Right ventricle myocardium inferior (tissue), 1 donor: ENCODE measurements around the gene SS18L1. TPM values are rescaled to one million over a fixed set of nuclear protein-coding genes. Genes with fewer than 3 reads are reported as not detected.

Experiments
- ATAC-seq: fragments of 200-7000 bp; cut with Tn5 transposase; one replicate; pipeline ENCODE4 v1.9.1; 2020; ENCODE audit warnings: mild to moderate bottlenecking, moderate library complexity
- DNase-seq: peaks from one replicate; pipeline ENCODE4 v3.0.0; 2021; ENCODE audit errors: missing footprints
- intact Hi-C: fragments of 100-400 bp; cut with DNase I; formaldehyde crosslinking; loops from one replicate; pipeline ENCODE4 v1.11.0; 2022
- total RNA-seq: library from RNA; stranded (reverse); fragmentation: NEBNext Ultra II Directional; extraction: Animal tissue kit (Norgen Biotek cat#: 25700); gene quantifications from one replicate; pipeline ENCODE4 v1.2.1, GENCODE V29; 2021
- donor health status: DM: no; HTN: yes; CAD: no; lungs with severe emphysema.

Gene SS18L1
- total RNA-seq, 1 donor from 2014 or later = 7.8 TPM

- DNase-seq = peak; percentile 74
- no peak for ATAC-seq
- intact Hi-C loops = loop anchor here (1.0 kb wide), 1 partner anchor 10 kb away; no protein-coding TSS in a partner anchor
Measured at GRCh38 chr20:62134735-62135231, 8.8 kb upstream of the SS18L1 start.

GRCh38 chr20:62135573-62136266, 7.8 kb upstream of the SS18L1 start:
- intact Hi-C loops = loop anchor here (1.0 kb wide), 1 partner anchor 109 kb away; no protein-coding TSS in a partner anchor
- ATAC-seq (no peak), DNase-seq (no peak)

- intact Hi-C loops = loop anchor here (1.0 kb wide), 1 partner anchor 110 kb away; no protein-coding TSS in a partner anchor
- peak; percentile 83 for DNase-seq
Measured at GRCh38 chr20:62136283-62137091, 7.1 kb upstream of the SS18L1 start.

GRCh38 chr20:62137092-62137384, 6.5 kb upstream of the SS18L1 start:
- ATAC-seq (no peak), DNase-seq (no peak)
- intact Hi-C loops = no loop called here

More at GRCh38 chr20:62136283-62137091, 7.1 kb upstream of the SS18L1 start:
- ATAC-seq = peak; percentile 29

GRCh38 chr20:62137478-62138203, 5.9 kb upstream of the SS18L1 start:
- DNase-seq = peak; percentile 42
- intact Hi-C loops = no loop called here
- ATAC-seq = no peak

GRCh38 chr20:62138204-62138543, 5.4 kb upstream of the SS18L1 start:
- intact Hi-C loops = no loop called here
- DNase-seq = peak; percentile 49
- ATAC-seq = no peak

GRCh38 chr20:62138912-62139311, 4.7 kb upstream of the SS18L1 start:
- DNase-seq (peak; percentile 14), ATAC-seq (no peak)
- intact Hi-C loops = no loop called here

- ATAC-seq = no peak
- peak; percentile 64 for DNase-seq
- intact Hi-C loops = loop anchor here (5.0 to 10.0 kb wide), 5 partner anchors 43 to 235 kb away; partner anchors contain the start of genes MTG2, OSBPL2 and TAF4
Measured at GRCh38 chr20:62139636-62140035, 3.9 kb upstream of the SS18L1 start.

GRCh38 chr20:62141043-62141396, 2.5 kb upstream of the SS18L1 start:
- ATAC-seq (no peak), DNase-seq (no peak)
- intact Hi-C loops = loop anchor here (5.0 to 10.0 kb wide), 5 partner anchors 41 to 234 kb away; partner anchors contain the start of genes MTG2, OSBPL2 and TAF4

- intact Hi-C loops = loop anchor here (2.0 to 10.0 kb wide), 6 partner anchors 19 to 233 kb away; partner anchors contain the start of genes LSM14B, MTG2, OSBPL2 and TAF4
- ATAC-seq (no peak), DNase-seq (peak; percentile 64)
Measured at GRCh38 chr20:62141397-62142251, 1.9 kb upstream of the SS18L1 start.

GRCh38 chr20:62142252-62143080, 1.1 kb upstream of the SS18L1 start:
- ATAC-seq (no peak), DNase-seq (peak; percentile 64)
- intact Hi-C loops = loop anchor here (2.0 to 10.0 kb wide), 6 partner anchors 20 to 232 kb away; partner anchors contain the start of genes LSM14B, MTG2, OSBPL2 and TAF4

GRCh38 chr20:62143957-62144825, 622 bp downstream of the SS18L1 start:
- peak; percentile 77 for DNase-seq
- intact Hi-C loops = loop anchor here (2.0 to 10.0 kb wide), 6 partner anchors 21 to 231 kb away; partner anchors contain the start of genes LSM14B, MTG2, OSBPL2 and TAF4
- peak; percentile 36 for ATAC-seq

- ATAC-seq (no peak), DNase-seq (peak; percentile 8)
- intact Hi-C loops = loop anchor here (10.0 kb wide), 1 partner anchor 229 kb away; no protein-coding TSS in a partner anchor
Measured at GRCh38 chr20:62145688-62146018, 2.1 kb downstream of the SS18L1 start.

GRCh38 chr20:62146019-62146755, 2.6 kb downstream of the SS18L1 start:
- ATAC-seq = no peak
- intact Hi-C loops = loop anchor here (10.0 kb wide), 1 partner anchor 229 kb away; no protein-coding TSS in a partner anchor
- peak; percentile 48 for DNase-seq

GRCh38 chr20:62147125-62147524, 3.6 kb downstream of the SS18L1 start:
- intact Hi-C loops = loop anchor here (10.0 kb wide), 1 partner anchor 228 kb away; no protein-coding TSS in a partner anchor
- DNase-seq (peak; percentile 62), ATAC-seq (no peak)
